Glomerular endothelial cell (primary cell): ENCODE results near the gene EFTUD2. TPM values are rescaled to one million over a fixed set of nuclear protein-coding genes. Genes with fewer than 3 reads are reported as not detected.

Source experiments
- DNase-seq: peaks from one replicate; pipeline ENCODE4 v3.0.0-alpha.2; 2011; ENCODE audit warnings: low read depth, low spot score; ENCODE audit errors: extremely low read depth
- total RNA-seq: library from RNA; depleted of rRNA; stranded (reverse); fragments of >200 nt; gene quantifications from 2 replicates; pipeline ENCODE4 v1.2.3, GENCODE V29; 2015

The EFTUD2 gene
- total RNA-seq, 1 donor from 2014 or later, result 98.6 TPM

- DNase-seq, result no peak
Measured at GRCh38 chr17:44925731-44926697, 26.8 kb upstream of the EFTUD2 start.

- no peak for DNase-seq
Measured at GRCh38 chr17:44924107-44924544, 24.9 kb upstream of the EFTUD2 start.

- no peak for DNase-seq
Measured at GRCh38 chr17:44922746-44923470, 23.7 kb upstream of the EFTUD2 start.

- no peak for DNase-seq
Measured at GRCh38 chr17:44922136-44922535, 22.9 kb upstream of the EFTUD2 start.

GRCh38 chr17:44921122-44921882, 22.1 kb upstream of the EFTUD2 start:
- no peak for DNase-seq

- no peak for DNase-seq
Measured at GRCh38 chr17:44920565-44920940, 21.3 kb upstream of the EFTUD2 start.

- no peak for DNase-seq
Measured at GRCh38 chr17:44919885-44920564, 20.8 kb upstream of the EFTUD2 start.

- no peak for DNase-seq
Measured at GRCh38 chr17:44919411-44919810, 20.2 kb upstream of the EFTUD2 start.

GRCh38 chr17:44918006-44918405, 18.8 kb upstream of the EFTUD2 start:
- DNase-seq, result no peak

GRCh38 chr17:44917456-44917855, 18.2 kb upstream of the EFTUD2 start:
- no peak for DNase-seq

- DNase-seq, result no peak
Measured at GRCh38 chr17:44916781-44917241, 17.6 kb upstream of the EFTUD2 start.

- DNase-seq, result no peak
Measured at GRCh38 chr17:44915862-44916780, 16.9 kb upstream of the EFTUD2 start.

GRCh38 chr17:44915321-44915726, 16.1 kb upstream of the EFTUD2 start, which contains the start of gene GFAP:
GFAP (minus strand) TSS chr17:44915500; CDS start chr17:44915486, 14 bp downstream.
- DNase-seq, result no peak

GRCh38 chr17:44914698-44915271, 15.5 kb upstream of the EFTUD2 start:
- no peak for DNase-seq

- no peak for DNase-seq
Measured at GRCh38 chr17:44914148-44914547, 14.9 kb upstream of the EFTUD2 start.

- DNase-seq, result no peak
Measured at GRCh38 chr17:44913676-44914075, 14.4 kb upstream of the EFTUD2 start.

GRCh38 chr17:44912763-44913544, 13.7 kb upstream of the EFTUD2 start:
- no peak for DNase-seq
